Karpas-422 (cell line): ENCODE measurements around the gene IFNL3. TPM values are rescaled to one million over a fixed set of nuclear protein-coding genes. Genes with fewer than 3 reads are reported as not detected.
"Not testable (repeated sequence)": the region's sequence is repeated elsewhere in the genome, so short reads cannot be mapped to it uniquely, and the experiment has no call there.

Source experiments
- DNase-seq: peaks from one replicate; pipeline ENCODE4 v3.0.0-alpha.2; 2015
- H2AFZ ChIP-seq: fragments of 200-600 bp; sonication (generic); 2 replicates; pipeline ENCODE4 v1.6.1; 2014; ENCODE audit warnings: antibody characterized with exemption, low read length, mixed read lengths
- H3K27ac ChIP-seq: fragments of 200-600 bp; sonication (generic); 2 replicates; pipeline ENCODE4 v1.5.1; 2014; ENCODE audit warnings: mild to moderate bottlenecking, low read length, moderate library complexity
- H3K27me3 ChIP-seq: fragments of 200-600 bp; sonication (generic); 2 replicates; pipeline ENCODE4 v1.6.1; 2014; ENCODE audit warnings: low read length, mixed read lengths
- H3K36me3 ChIP-seq: fragments of 200-600 bp; sonication (generic); 2 replicates; pipeline ENCODE4 v1.6.1; 2014; ENCODE audit warnings: low read length, mixed read lengths; ENCODE audit not compliant: insufficient read depth
- H3K4me1 ChIP-seq: fragments of 200-600 bp; sonication (generic); 2 replicates; pipeline ENCODE4 v1.6.1; 2014; ENCODE audit warnings: mild to moderate bottlenecking, low read length, mixed read lengths
- H3K4me2 ChIP-seq: fragments of 200-600 bp; sonication (generic); 2 replicates; pipeline ENCODE4 v1.6.1; 2014; ENCODE audit warnings: low read length, low read depth, mild to moderate bottlenecking; ENCODE audit not compliant: poor library complexity, severe bottlenecking
- H3K4me3 ChIP-seq: fragments of 200-600 bp; sonication (generic); 2 replicates; pipeline ENCODE4 v1.5.1; 2014; ENCODE audit warnings: mild to moderate bottlenecking, antibody characterized with exemption, low read length, mixed read lengths
- H3K79me2 ChIP-seq: fragments of 200-600 bp; sonication (generic); 2 replicates; pipeline ENCODE4 v1.6.1; 2014; ENCODE audit warnings: mild to moderate bottlenecking, low read length, mixed read lengths
- H3K9ac ChIP-seq: fragments of 200-600 bp; sonication (generic); 2 replicates; pipeline ENCODE4 v1.6.0; 2014; ENCODE audit warnings: low read length
- H3K9me2 ChIP-seq: fragments of 200-600 bp; sonication (generic), shearing (Covaris generic); replicated peaks from 2 replicates; pipeline ENCODE4 v1.6.0; 2014; ENCODE audit warnings: mild to moderate bottlenecking, low read length, moderate library complexity; ENCODE audit not compliant: insufficient read depth
- H3K9me3 ChIP-seq: fragments of 300-700, 200-600 bp; sonication (generic); 2 replicates; pipeline ENCODE4 v1.6.1; 2014; ENCODE audit warnings: low read length, mixed read lengths
- H4K20me1 ChIP-seq: fragments of 200-600 bp; sonication (generic); 2 replicates; pipeline ENCODE4 v1.6.1; 2014; ENCODE audit warnings: mild to moderate bottlenecking, antibody characterized with exemption, low read length, low read depth; ENCODE audit not compliant: insufficient read depth
- total RNA-seq: library from RNA; depleted of rRNA; stranded (reverse); fragments of >200 nt; shearing (Covaris generic); gene quantifications from 2 replicates; pipeline ENCODE4 v1.2.3, GENCODE V29; 2014; ENCODE audit warnings: low replicate concordance

Gene IFNL3
- total RNA-seq, 1 experiment from 2014 or later: not detected

DNA sequence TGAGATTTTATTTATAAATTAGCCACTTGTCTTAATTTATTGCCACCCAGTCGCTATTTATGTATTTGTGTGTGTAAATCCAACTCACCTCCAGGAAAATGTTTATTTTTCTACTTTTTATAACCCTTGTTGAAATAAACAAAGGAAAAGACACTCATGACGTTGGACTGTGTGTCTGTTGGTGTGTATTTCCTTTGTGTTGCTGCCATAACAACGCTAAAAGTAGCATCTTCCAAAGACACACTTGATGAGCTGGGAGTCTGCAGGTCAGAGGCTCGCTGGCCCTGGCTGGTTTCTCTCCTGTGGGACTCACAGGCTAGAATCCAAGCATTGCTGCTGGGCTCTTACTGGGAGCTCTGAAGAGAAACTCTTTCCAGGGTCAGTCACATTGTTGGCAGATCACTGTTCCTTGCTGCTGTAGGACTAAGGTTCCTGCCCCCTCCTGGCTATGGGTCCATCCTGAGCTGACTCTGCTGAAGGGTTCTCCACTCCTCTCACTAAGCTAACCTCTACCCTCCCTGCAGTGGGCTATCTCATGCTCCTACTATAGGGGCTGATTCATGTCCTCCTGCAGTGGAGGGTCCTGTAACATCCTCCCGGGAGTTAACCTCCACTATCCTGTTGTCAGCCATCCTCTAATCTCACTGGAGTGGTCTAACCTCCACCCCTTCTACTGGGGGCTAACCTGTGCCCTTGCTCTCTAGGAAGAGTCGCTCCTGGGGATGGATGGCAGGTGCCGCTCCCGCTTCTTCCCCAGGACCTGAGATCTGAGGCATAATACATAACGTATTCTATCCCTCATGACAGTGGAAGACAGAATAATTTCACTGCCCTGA is 25.4 kb upstream of the IFNL3 start:
- Histone ChIP-seq H3K4me2 (no peak overlapping the region), H3K27me3 (no peaks in the 10 kb centered on the region), H3K36me3 (no peaks in the 10 kb centered on the region), H3K4me3 (no peak overlapping the region), H3K9me2 (no peaks in the 10 kb centered on the region), H3K4me1 (no peaks in the 10 kb centered on the region), H3K9ac (no peak overlapping the region), H3K9me3 (no peaks in the 10 kb centered on the region), H3K27ac (no peak overlapping the region), H4K20me1 (no peaks in the 10 kb centered on the region), H3K79me2 (no peaks in the 10 kb centered on the region), H2AFZ (no peak overlapping the region)
- DNase-seq: no peak

DNA sequence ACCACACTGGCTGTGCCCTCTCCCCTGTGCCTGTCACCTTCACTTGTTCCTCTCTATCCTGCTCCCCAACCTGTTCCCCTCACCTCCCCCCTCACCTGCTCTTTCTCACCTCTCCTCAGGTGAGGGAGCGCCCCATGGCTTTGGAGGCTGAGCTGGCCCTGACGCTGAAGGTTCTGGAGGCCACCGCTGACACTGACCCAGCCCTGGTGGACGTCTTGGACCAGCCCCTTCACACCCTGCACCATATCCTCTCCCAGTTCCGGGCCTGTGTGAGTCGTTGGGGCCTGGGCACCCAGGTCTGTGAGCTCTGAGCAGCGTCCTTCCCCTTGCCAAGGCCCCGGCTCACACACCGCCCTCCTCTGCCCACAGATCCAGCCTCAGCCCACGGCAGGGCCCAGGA is 24.6 kb upstream of the IFNL3 start:
- not testable (repeated sequence) for H2AFZ ChIP-seq, H3K27me3 ChIP-seq, H3K9ac ChIP-seq, H3K9me2 ChIP-seq, H4K20me1 ChIP-seq, H3K27ac ChIP-seq, H3K4me2 ChIP-seq, H3K79me2 ChIP-seq, H3K4me1 ChIP-seq, DNase-seq, H3K36me3 ChIP-seq, H3K9me3 ChIP-seq, H3K4me3 ChIP-seq

DNA sequence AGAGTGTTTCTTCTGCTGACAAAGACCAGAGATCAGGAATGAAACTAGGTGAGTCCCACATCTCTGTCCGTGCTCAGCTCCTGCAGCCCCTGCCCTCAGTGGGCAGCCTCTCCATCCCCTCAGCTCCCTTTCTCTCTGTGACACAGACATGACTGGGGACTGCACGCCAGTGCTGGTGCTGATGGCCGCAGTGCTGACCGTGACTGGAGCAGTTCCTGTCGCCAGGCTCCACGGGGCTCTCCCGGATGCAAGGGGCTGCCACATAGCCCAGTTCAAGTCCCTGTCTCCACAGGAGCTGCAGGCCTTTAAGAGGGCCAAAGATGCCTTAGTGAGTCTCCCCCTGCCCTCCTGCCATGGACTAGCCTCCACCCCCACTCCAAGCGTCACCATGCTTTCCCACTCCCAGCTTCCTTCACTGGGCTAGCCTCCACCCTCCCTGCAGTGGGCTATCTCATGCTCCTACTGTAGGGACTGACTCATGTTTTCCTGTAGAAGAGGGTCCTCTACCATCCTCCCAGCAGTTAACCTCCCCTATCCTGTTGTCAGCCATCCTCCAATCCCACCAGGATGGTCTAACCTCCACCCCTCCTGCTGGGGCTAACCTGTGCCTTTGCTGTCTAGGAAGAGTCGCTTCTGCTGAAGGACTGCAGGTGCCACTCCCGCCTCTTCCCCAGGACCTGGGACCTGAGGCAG is 23.9 kb upstream of the IFNL3 start:
- H3K9me3 ChIP-seq, DNase-seq, H3K4me2 ChIP-seq, H3K36me3 ChIP-seq, H4K20me1 ChIP-seq, H3K9me2 ChIP-seq, H3K27ac ChIP-seq, H3K79me2 ChIP-seq, H3K4me3 ChIP-seq, H3K9ac ChIP-seq, H3K4me1 ChIP-seq, H3K27me3 ChIP-seq, H2AFZ ChIP-seq: not testable (repeated sequence)

DNA sequence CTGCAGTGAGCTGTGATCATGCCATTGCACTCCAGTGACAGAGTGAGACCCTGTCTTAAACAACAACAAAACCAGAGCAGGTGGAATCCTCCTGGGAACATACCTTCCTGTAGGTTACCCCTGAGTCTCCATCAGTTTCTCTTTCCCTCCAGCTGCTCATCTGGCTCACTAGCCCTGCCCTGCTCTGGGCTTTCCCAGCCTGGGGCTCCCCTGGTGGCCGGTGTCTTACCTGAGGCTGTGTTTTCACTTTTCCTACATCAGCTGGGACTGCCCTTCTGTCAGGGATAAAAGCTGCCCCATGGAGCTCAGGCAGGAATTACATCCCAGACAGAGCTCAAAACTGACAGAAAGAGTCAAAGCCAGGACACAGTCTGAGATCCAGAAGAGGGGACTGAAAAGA is 23.3 kb upstream of the IFNL3 start, which contains the start of gene IFNL2:
Gene IFNL2 (plus strand): TSS at position 312 of the 400 bp plus-strand sequence. CDS start 173 bp downstream, outside the sequence.
- not testable (repeated sequence) for H2AFZ ChIP-seq, H3K4me3 ChIP-seq, DNase-seq, H3K36me3 ChIP-seq, H4K20me1 ChIP-seq, H3K27ac ChIP-seq, H3K9me2 ChIP-seq, H3K4me2 ChIP-seq, H3K9me3 ChIP-seq, H3K4me1 ChIP-seq, H3K9ac ChIP-seq, H3K27me3 ChIP-seq, H3K79me2 ChIP-seq

DNA sequence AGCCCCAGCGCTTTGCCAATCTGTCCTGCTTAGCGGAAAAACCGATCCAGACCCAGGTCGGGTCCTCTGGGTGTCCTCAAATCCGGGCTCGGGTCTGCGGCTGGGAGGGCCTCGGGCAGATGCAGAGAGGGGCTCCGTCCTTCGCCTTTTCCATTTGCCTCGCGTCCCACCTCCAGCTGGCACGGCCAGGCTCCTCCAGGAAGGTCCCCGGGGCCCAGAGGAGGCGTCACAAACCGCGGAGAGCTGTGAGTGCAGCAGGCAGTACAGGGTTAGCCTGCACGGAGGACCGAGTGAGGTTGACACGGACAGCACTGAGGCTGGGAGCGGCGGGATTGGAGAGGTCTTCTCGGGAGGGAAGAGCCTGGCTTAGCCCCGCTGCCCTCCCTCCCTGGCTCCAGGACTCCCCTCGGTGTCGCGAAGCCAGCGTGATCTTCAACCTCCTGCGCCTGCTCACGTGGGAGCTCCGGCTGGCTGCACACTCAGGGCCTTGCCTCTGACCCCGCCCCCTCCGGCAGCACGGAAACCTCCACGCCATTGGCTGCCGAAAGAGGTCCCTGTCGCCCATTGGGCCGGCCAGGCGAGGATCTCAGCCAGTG is 20.6 kb upstream of the IFNL3 start:
- Histone ChIP-seq H3K79me2 (no peaks in the 10 kb centered on the region), H3K9me2 (no peaks in the 10 kb centered on the region), H3K4me2 (no peak overlapping the region), H3K4me3 (no peak overlapping the region), H3K9me3 (no peaks in the 10 kb centered on the region), H3K36me3 (no peaks in the 10 kb centered on the region), H2AFZ (no peak overlapping the region), H4K20me1 (no peaks in the 10 kb centered on the region), H3K27ac (no peak overlapping the region), H3K27me3 (no peaks in the 10 kb centered on the region), H3K9ac (no peak overlapping the region), H3K4me1 (no peaks in the 10 kb centered on the region)
- DNase-seq: no peak

DNA sequence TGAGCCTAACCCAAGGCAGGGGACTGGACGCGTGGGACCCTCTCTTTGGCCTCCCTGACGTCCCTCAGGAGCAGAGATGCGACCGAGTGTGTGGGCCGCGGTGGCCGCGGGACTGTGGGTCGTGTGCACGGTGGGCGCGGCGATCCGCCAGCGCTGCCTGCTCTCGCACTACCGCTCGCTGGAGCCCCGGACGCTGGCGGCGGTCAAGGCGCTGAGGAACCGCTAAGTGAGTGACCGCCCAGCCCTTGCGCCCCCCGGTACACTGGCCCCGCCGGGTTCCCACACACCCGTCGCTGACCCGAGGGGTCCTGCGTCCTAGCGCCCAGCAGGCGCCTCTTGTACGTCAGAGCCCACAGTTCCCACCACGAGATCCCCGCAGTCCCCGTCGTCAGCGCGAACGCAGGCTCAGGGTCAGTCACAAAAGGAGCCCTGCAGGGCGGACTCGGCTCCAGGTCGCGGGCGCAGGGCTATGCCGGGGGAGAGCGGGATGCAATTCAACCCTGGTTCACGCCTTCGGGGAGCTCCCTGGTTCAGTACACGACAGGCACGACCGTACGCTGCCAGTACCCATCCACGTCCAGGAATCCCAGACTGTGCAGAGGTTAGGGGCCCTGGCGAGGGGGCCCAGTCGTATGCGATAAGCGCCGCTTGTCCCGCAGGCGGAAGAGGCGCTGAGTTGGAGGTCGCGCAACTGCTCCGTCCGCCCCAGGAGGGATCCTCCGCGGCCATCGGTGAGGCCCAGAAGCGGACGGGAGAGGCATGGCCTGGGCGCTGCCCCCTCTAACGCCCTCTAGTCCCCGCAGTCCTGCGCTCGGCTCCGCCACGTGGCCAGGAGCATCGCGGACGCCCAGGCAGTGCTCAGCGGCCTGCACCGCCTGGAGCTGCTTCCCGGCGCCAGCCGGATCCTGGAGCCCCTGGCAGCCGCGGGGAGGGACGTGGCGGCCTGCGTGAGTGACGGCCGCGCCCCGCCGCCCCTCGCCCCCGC is 19.8 kb upstream of the IFNL3 start:
- H3K9me2 ChIP-seq: no peaks in the 10 kb centered on the region
- no peak overlapping the region for H3K9ac ChIP-seq
- H3K36me3 ChIP-seq: no peaks in the 10 kb centered on the region
- no peak overlapping the region for H3K27ac ChIP-seq
- DNase-seq: no peak
- H4K20me1 ChIP-seq: no peaks in the 10 kb centered on the region
- H3K4me1 ChIP-seq: no peaks in the 10 kb centered on the region
- no peaks in the 10 kb centered on the region for H3K27me3 ChIP-seq
- H2AFZ ChIP-seq: no peak overlapping the region
- no peak overlapping the region for H3K4me3 ChIP-seq
- H3K79me2 ChIP-seq: no peaks in the 10 kb centered on the region
- no peaks in the 10 kb centered on the region for H3K9me3 ChIP-seq
- no peak overlapping the region for H3K4me2 ChIP-seq

DNA sequence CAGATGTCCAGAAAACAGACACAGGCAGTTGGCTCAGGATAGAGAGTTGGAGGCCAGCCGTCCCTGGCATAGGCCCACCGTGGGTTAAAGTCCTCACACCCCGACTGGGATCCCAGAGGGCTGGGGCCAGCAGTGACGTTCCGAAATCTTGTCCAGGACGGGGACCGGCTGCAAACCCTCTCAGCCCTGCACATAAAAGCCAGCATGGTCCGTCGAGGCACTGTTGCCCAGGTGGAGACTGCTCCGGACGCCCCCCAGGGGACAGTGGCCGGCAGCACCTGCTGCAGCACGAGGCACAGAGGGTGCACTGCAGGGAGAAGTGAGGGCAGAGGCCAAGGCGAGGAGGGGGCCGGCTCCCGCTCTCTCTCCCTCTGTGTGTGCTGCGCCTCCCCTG is 19.1 kb upstream of the IFNL3 start:
- Histone ChIP-seq H3K4me1 (no peaks in the 10 kb centered on the region), H3K9ac (no peak overlapping the region), H3K4me3 (no peak overlapping the region), H3K9me2 (no peaks in the 10 kb centered on the region), H2AFZ (no peak overlapping the region), H3K79me2 (no peaks in the 10 kb centered on the region), H3K4me2 (no peak overlapping the region), H4K20me1 (no peaks in the 10 kb centered on the region), H3K27ac (no peak overlapping the region), H3K36me3 (no peaks in the 10 kb centered on the region), H3K27me3 (no peaks in the 10 kb centered on the region), H3K9me3 (no peaks in the 10 kb centered on the region)
- no peak for DNase-seq
